Epithelial cell of esophagus (primary cell): ENCODE measurements around the gene DOCK8.
"Not testable (repeated sequence)": the region's sequence is repeated elsewhere in the genome, so short reads cannot be mapped to it uniquely, and the experiment has no call there.

ENCODE experiments used
- DNase-seq: peaks from one replicate; pipeline ENCODE4 v3.0.0; 2010; ENCODE audit warnings: low read depth
- H3K4me3 ChIP-seq: 2 replicates; pipeline ENCODE4 v1.5.1; 2011; ENCODE audit warnings: mild to moderate bottlenecking, low read length, control low read depth
- TF ChIP-seq, protein P1 (sequence below): IDR thresholded peaks from 2 replicates; pipeline ENCODE4 v1.5.1; 2011; ENCODE audit warnings: low read depth, mild to moderate bottlenecking, low read length, control low read depth, inconsistent platforms; ENCODE audit not compliant: insufficient read depth; ENCODE audit errors: missing control alignments

DOCK8 gene

DNA sequence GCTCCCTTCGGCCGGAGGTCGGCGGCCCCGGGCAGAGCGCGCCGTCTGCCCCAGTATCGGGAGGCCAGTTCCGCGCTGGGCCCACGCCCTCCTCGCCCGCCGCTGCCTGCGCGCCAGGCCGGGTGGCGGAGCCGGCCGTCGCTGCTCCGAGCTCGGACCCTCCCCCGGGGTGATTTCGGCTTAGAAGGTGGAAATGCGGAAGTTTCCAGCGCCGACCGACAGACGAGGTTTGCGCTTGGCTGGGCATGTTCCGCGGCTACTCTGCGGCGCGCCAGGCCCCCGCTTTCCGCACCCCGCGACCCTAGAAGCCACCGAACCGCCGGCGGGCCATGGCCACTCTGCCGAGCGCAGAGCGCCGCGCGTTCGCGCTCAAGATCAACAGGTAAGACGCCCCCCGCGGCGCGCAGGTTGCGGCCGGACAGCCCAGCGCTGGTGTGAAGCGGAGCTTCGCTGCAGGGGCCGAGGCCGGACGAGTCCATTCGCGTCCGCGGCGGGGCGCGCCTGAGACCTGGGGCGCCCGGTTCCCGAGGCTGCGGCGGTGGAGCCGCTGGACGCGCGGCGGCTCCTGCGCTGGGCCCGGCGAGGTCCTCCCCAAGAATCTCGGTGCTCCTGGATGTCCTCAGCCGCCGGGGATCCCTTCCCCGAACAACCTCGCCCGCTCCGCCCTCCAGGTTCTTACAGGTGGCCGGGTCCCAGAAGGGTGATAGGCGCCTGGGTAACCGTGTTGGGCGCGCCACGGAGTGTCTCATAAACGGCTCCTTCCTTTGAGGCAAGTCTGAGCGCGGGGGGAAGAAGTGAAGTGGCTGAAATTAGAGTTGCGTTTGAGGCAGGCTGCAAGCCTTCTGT is at the start of gene DOCK8:
DOCK8 (plus strand) TSS at position 218 of the 846 bp plus-strand sequence; CDS start at position 330, 112 bp downstream.
- peak; percentile 73 for DNase-seq
- TF ChIP-seq, protein P1, sequence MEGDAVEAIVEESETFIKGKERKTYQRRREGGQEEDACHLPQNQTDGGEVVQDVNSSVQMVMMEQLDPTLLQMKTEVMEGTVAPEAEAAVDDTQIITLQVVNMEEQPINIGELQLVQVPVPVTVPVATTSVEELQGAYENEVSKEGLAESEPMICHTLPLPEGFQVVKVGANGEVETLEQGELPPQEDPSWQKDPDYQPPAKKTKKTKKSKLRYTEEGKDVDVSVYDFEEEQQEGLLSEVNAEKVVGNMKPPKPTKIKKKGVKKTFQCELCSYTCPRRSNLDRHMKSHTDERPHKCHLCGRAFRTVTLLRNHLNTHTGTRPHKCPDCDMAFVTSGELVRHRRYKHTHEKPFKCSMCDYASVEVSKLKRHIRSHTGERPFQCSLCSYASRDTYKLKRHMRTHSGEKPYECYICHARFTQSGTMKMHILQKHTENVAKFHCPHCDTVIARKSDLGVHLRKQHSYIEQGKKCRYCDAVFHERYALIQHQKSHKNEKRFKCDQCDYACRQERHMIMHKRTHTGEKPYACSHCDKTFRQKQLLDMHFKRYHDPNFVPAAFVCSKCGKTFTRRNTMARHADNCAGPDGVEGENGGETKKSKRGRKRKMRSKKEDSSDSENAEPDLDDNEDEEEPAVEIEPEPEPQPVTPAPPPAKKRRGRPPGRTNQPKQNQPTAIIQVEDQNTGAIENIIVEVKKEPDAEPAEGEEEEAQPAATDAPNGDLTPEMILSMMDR: peak; percentile 13
- peak within 1 kb of the TSS; percentile 53 for H3K4me3 ChIP-seq

DNA sequence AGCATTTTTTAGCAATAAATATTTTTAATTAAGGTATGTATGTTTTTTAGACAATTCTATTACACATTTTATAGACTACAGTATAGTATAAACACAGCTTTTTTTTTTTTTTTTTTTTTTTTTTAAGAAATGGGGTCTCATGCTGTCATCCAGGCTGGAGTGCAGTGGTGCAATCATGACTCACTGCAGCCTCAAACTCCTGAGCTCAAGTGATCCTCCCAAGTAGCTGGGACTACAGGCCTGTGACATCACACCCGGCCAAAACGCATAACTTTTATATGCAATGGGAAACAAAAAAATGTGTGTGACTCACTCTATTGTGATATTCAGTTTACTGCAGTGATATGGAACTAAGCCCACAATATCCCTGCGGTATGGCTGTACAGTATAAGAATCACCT is 44.9 kb upstream of the DOCK8 start:
- H3K4me3 ChIP-seq, DNase-seq: not testable (repeated sequence)

DNA sequence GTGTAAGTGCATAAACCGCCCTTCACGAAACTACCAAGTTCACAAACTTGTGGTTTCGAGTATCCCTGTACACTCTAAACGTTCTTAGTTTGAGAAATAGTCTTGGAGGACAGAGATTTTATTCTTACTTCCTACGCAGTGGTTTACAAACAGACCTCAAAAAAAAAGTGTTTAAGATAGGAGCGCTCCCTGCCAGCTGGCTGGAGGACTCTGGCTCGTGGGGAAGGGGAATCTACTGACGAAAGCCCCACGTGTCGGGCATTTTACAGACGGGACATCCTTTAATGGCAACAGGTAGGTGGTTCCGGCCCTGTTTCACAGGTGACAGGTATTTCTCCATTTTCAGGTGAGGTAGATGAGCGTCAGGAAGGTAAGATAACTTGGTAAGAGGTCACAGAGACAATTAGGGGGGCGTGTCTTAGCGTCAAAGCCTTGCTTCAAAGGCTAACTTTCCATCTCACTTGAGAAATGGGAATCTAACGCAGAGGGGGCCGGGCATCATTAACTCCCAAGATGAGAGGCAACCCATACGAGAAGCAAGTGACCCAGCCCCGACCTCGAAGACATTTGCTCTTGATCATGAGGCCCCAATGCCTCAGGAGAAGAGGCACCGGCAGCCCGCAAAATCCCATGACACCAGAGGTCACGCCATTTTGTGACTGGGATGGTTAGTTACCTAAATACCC is 36.4 kb upstream of the DOCK8 start:
- peak overlapping the region; percentile 43 for H3K4me3 ChIP-seq
- DNase-seq: peak; percentile 4

DNA sequence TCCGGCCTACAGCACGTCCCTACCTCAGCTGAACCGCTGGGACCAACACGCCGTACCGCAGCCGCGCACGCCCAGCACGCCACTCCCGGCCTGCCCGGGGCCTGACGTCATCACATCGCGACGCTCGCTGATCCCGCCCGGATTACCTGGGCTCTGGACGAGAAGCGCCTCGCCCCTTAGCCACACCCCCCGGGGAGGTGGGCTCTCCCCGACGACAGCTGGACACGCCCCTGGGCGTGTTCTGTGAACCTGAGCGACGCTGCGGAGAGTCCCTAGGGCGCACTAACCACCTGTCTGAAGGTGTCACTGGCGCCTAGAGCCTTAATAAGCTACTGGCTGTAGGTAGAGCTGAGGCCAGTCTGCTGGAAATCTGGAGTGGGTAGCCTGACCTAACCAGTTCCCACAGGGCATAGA is 35.7 kb upstream of the DOCK8 start, which contains the start of gene ZNG1A:
ZNG1A (minus strand) TSS at position 87 of the 414 bp plus-strand sequence. CDS start 87 bp downstream, outside the sequence.
- H3K4me3 ChIP-seq: peak within 1 kb of the TSS; percentile 43
- DNase-seq: peak; percentile 80

DNA sequence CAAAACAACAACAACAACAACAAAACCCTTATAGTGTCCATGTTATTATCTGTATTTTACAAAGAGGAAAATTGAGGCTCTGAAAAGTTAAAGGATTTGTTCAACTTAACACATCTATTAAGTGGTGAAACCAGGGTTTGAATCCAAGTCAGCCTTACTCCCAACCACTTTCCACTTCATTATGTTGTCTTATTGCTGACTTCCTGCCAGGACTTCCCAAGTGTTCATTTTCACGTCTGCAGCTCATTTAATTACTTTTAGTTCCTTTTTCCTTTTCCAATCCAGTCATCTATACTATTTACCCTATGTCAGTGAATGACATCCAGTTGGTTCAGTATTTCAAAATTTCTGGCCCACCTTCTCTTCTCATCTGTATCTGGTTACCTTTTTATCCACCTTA is 15.1 kb upstream of the DOCK8 start:
- DNase-seq, H3K4me3 ChIP-seq: not testable (repeated sequence)

DNA sequence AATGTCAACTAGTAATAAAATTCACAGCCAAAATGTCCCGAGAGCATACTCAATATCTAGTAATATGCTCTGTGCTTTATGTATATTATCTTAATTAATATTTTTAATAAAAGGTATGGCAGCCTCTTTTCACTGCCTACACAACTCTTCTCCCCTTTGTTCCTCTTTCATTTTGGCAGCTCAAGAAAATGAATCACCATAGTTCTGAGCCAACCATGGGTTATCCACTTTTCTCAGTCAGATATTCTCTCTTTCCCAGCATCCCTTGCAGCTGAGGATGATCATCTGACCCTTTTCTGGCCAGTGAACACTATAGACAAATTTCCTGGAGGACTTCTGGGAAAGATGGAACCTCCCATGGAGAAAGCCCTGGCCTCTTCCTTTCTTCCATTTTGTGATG is 8.2 kb upstream of the DOCK8 start:
- no peak overlapping the region for H3K4me3 ChIP-seq
- DNase-seq: no peak
- TF ChIP-seq, protein P1: no peak

DNA sequence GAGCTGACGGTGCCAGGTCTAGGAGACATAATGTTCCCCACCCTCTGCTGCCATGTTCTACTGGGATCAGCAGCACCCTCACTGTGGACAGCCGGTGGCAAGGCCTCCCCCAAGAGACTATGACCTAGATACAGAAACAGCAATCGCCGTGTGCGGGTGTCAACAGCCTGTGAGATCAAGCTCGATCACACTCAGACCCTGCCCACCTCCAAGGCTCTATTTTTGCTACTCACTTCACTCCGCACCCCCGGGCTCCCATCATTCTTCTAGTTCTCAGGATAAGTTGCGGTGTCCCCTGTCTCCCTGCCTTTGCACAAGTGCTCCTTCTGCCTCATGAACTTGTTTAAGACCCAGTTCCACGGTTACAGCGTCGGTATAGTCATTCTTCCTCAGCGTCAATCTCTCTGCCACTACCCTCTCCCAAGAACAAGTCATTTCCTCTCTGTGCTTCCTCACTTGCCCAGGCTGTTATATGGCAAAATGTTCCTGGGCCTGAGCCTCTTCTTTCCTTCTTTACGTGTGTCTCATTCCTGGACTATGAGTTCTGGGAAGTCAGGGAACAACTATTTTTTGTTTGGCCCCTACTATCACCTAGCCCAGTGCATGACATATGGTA is 5.4 kb upstream of the DOCK8 start:
- TF ChIP-seq, protein P1: no peak
- DNase-seq: no peak
- no peak overlapping the region for H3K4me3 ChIP-seq

DNA sequence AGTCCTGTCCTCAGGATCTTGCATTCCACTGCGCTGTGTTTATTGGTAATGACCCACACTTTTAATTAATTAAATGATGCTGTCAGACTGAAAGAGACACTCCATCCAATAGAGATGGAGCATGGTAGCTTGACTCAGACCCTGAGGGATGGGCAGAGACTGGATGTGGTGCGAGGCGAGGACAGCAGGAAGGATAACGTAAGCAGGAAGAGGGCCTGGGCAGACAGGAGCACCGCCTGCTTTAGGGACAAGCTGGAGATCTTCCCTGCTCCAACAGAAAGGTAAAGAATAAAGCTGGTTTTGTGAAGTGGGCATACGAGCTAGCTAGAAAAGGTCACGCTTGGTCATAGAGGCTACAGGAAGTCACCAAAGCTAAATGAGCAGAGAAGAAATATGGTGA is 3.6 kb upstream of the DOCK8 start:
- DNase-seq: no peak
- TF ChIP-seq, protein P1: no peak
- no peak overlapping the region for H3K4me3 ChIP-seq

DNA sequence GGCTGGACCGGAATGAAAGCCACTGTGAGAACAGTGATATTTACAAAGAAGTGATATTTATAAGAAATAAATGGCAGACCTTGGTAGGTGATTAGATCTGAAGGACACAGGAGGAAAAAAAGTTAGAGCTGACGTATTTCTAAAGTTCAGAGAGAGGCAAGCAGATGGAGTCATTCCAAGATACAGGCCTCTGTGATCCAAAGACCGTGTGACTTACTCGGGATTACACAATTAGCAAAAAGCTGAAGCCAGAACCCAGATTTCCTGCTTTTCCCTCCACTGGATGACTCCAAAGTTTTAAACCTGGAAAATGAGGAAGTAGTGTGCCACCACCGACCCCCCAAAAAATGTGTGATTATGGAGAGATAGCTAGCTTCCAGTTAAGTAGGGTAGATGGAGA is 3.1 kb upstream of the DOCK8 start:
- H3K4me3 ChIP-seq: no peak overlapping the region
- TF ChIP-seq, protein P1: no peak
- DNase-seq: peak; percentile 25
